MM.1S (cell line): ENCODE results near the gene CCBE1.

Source experiments
- DNase-seq: peaks from one replicate; pipeline ENCODE4 v3.0.0-alpha.2; 2015
- H2AFZ ChIP-seq: fragments of 300-600 bp; sonication (generic); 2 replicates; pipeline ENCODE4 v1.6.0; 2016; ENCODE audit warnings: antibody characterized with exemption, low read length
- H3F3A ChIP-seq: fragments of 300-600 bp; sonication (generic); 2 replicates; pipeline ENCODE4 v1.6.1; 2016; ENCODE audit warnings: mild to moderate bottlenecking, antibody characterized with exemption, low read length, moderate library complexity, mixed read lengths; ENCODE audit not compliant: insufficient read depth
- H3K27ac ChIP-seq: fragments of 300-600 bp; sonication (generic); 2 replicates; pipeline ENCODE4 v1.5.1; 2016; ENCODE audit warnings: mild to moderate bottlenecking, low read length
- H3K27me3 ChIP-seq: fragments of 300-600 bp; sonication (generic); replicated peaks from 2 replicates; pipeline ENCODE4 v1.6.0; 2016; ENCODE audit warnings: low read length; ENCODE audit not compliant: insufficient read depth
- H3K36me3 ChIP-seq: fragments of 300-600 bp; sonication (generic); replicated peaks from 2 replicates; pipeline ENCODE4 v1.6.1; 2016; ENCODE audit warnings: mild to moderate bottlenecking, low read length, mixed read lengths; ENCODE audit not compliant: insufficient read depth
- H3K4me1 ChIP-seq: fragments of 300-600 bp; sonication (generic); 2 replicates; pipeline ENCODE4 v1.6.1; 2016; ENCODE audit warnings: low read length, mixed read lengths
- H3K4me2 ChIP-seq: fragments of 300-600 bp; sonication (generic); 2 replicates; pipeline ENCODE4 v1.6.0; 2016; ENCODE audit warnings: low read depth, low read length
- H3K4me3 ChIP-seq: fragments of 300-600 bp; sonication (generic); 2 replicates; pipeline ENCODE4 v1.5.1; 2016; ENCODE audit warnings: low read length, mixed read lengths
- H3K79me2 ChIP-seq: fragments of 300-600 bp; sonication (generic); 2 replicates; pipeline ENCODE4 v1.6.1; 2016; ENCODE audit warnings: mixed run types, low read length, mixed read lengths
- H3K9ac ChIP-seq: fragments of 300-600 bp; sonication (generic); 2 replicates; pipeline ENCODE4 v1.6.1; 2016; ENCODE audit warnings: low read length, mixed read lengths
- H3K9me2 ChIP-seq: fragments of 300-600 bp; sonication (generic); replicated peaks from 2 replicates; pipeline ENCODE4 v1.6.1; 2016; ENCODE audit warnings: mild to moderate bottlenecking, low read length, mixed read lengths; ENCODE audit not compliant: insufficient read depth
- H3K9me3 ChIP-seq: fragments of 300-600 bp; sonication (generic); replicated peaks from 2 replicates; pipeline ENCODE4 v1.6.1; 2016; ENCODE audit warnings: mild to moderate bottlenecking, low read length, mixed read lengths; ENCODE audit not compliant: insufficient read depth
- H4K20me1 ChIP-seq: fragments of 300-600 bp; sonication (generic); 2 replicates; pipeline ENCODE4 v1.6.1; 2016; ENCODE audit warnings: mild to moderate bottlenecking, low read length, moderate library complexity, mixed read lengths; ENCODE audit not compliant: insufficient read depth
- CTCF ChIP-seq: fragments of 300-600 bp; sonication (generic); IDR thresholded peaks from 2 replicates; pipeline ENCODE4 v1.5.1; 2016; ENCODE audit warnings: antibody characterized with exemption, low read length, mixed read lengths
- EZH2 ChIP-seq: fragments of 300-600 bp; sonication (generic); optimal IDR thresholded peaks from 2 replicates; pipeline ENCODE3; 2017; ENCODE audit warnings: low read depth, mild to moderate bottlenecking, antibody characterized with exemption, low read length, mixed read lengths
- EZH2phosphoT487 ChIP-seq: fragments of 300-600 bp; sonication (generic); IDR thresholded peaks from 2 replicates; pipeline ENCODE4 v1.6.1; 2018; ENCODE audit warnings: antibody characterized with exemption, low read length

Gene CCBE1

GRCh38 chr18:59619816-59620215 is 77.4 kb downstream of the CCBE1 start:
- Histone ChIP-seq H3K27ac (no peak overlapping the region), H3K4me1 (no peaks in the 10 kb centered on the region), H3K27me3 (no peaks in the 10 kb centered on the region), H3K9me3 (no peaks in the 10 kb centered on the region), H2AFZ (no peak overlapping the region), H3F3A (no peaks in the 10 kb centered on the region), H3K4me3 (no peak overlapping the region), H4K20me1 (no peaks in the 10 kb centered on the region), H3K9ac (no peak overlapping the region), H3K36me3 (no peaks in the 10 kb centered on the region), H3K4me2 (no peak overlapping the region), H3K9me2 (no peaks in the 10 kb centered on the region), H3K79me2 (no peaks in the 10 kb centered on the region)
- TF ChIP-seq CTCF (no peak), EZH2 (no peak), EZH2phosphoT487 (no peak)
- no peak for DNase-seq

- no peaks in the 10 kb centered on the region for H3K9me2 ChIP-seq
- no peaks in the 10 kb centered on the region for H3K9me3 ChIP-seq
- H3K4me3 ChIP-seq = no peak overlapping the region
- no peaks in the 10 kb centered on the region for H3K27me3 ChIP-seq
- no peak overlapping the region for H3K9ac ChIP-seq
- no peaks in the 10 kb centered on the region for H3K4me1 ChIP-seq
- H3K79me2 ChIP-seq = no peaks in the 10 kb centered on the region
- no peak overlapping the region for H3K4me2 ChIP-seq
- no peak for DNase-seq
- H3K36me3 ChIP-seq = no peaks in the 10 kb centered on the region
- no peak overlapping the region for H3K27ac ChIP-seq
- H3F3A ChIP-seq = no peaks in the 10 kb centered on the region
- H4K20me1 ChIP-seq = no peaks in the 10 kb centered on the region
- no peak for TF ChIP-seq CTCF
- H2AFZ ChIP-seq = no peak overlapping the region
These were observed 79.7 kb downstream of the CCBE1 start for GRCh38 chr18:59617468-59617932.

- no peaks in the 10 kb centered on the region for H3K27me3 ChIP-seq
- no peak overlapping the region for H3K9ac ChIP-seq
- no peaks in the 10 kb centered on the region for H3K9me2 ChIP-seq
- TF ChIP-seq EZH2phosphoT487 (no peak), EZH2 (no peak), CTCF (no peak)
- no peak for DNase-seq
- H3K79me2 ChIP-seq = no peaks in the 10 kb centered on the region
- H3F3A ChIP-seq = no peaks in the 10 kb centered on the region
- H3K27ac ChIP-seq = no peak overlapping the region
- no peak overlapping the region for H2AFZ ChIP-seq
- H3K36me3 ChIP-seq = no peaks in the 10 kb centered on the region
- H3K9me3 ChIP-seq = no peaks in the 10 kb centered on the region
- H3K4me2 ChIP-seq = no peak overlapping the region
- H3K4me1 ChIP-seq = no peaks in the 10 kb centered on the region
- no peaks in the 10 kb centered on the region for H4K20me1 ChIP-seq
- no peak overlapping the region for H3K4me3 ChIP-seq
These were observed 80.7 kb downstream of the CCBE1 start for GRCh38 chr18:59616501-59616900.

- Histone ChIP-seq H3K4me3 (no peak overlapping the region), H3K4me2 (no peak overlapping the region), H3F3A (no peaks in the 10 kb centered on the region), H3K27ac (no peak overlapping the region), H3K9ac (no peak overlapping the region), H4K20me1 (no peaks in the 10 kb centered on the region), H3K36me3 (no peaks in the 10 kb centered on the region), H3K27me3 (no peaks in the 10 kb centered on the region), H3K4me1 (no peaks in the 10 kb centered on the region), H3K79me2 (no peaks in the 10 kb centered on the region), H2AFZ (no peak overlapping the region), H3K9me2 (no peaks in the 10 kb centered on the region), H3K9me3 (no peaks in the 10 kb centered on the region)
- DNase-seq = no peak
- TF ChIP-seq EZH2phosphoT487 (no peak), CTCF (no peak), EZH2 (no peak)
These were observed 83.3 kb downstream of the CCBE1 start for GRCh38 chr18:59613903-59614302.
